GM12891 (cell line): ENCODE measurements around the gene VPS51.

Experiments
- DNase-seq: peaks from one replicate; pipeline ENCODE4 v3.0.0; 2011; ENCODE audit warnings: low spot score; ENCODE audit not compliant: insufficient read length
- FAIRE-seq: peaks from 2 replicates; lab custom pipeline; 2011; peaks lifted over from hg19 to GRCh38; lab: Jason Lieb, UNC
- PAX5 ChIP-seq: IDR thresholded peaks from 2 replicates; pipeline ENCODE4 v1.6.1; 2011; ENCODE audit warnings: low read length, moderate library complexity, mild to moderate bottlenecking; ENCODE audit not compliant: insufficient read depth, severe bottlenecking
- POLR2A ChIP-seq: IDR thresholded peaks from 2 replicates; pipeline ENCODE4 v1.6.1; 2011; ENCODE audit warnings: low read depth, low read length, control low read depth
- POLR2AphosphoS5 ChIP-seq: IDR thresholded peaks from 2 replicates; pipeline ENCODE4 v1.6.1; 2011; ENCODE audit warnings: low read depth, low read length, control low read depth
- POU2F2 ChIP-seq: IDR thresholded peaks from 2 replicates; pipeline ENCODE4 v1.6.1; 2011; ENCODE audit warnings: low read depth, mild to moderate bottlenecking, control low read depth, low read length, moderate library complexity
- SPI1 ChIP-seq: IDR thresholded peaks from 2 replicates; pipeline ENCODE4 v1.6.1; 2011; ENCODE audit warnings: low read depth, low read length, control low read depth
- TAF1 ChIP-seq: IDR thresholded peaks from 2 replicates; pipeline ENCODE4 v1.6.1; 2011; ENCODE audit warnings: low read depth, low read length, control low read depth

VPS51 gene

GRCh38 chr11:65132988-65133700, 37.1 kb downstream of the VPS51 start:
- no peak for DNase-seq
- FAIRE-seq = peak; percentile 87
- TF ChIP-seq TAF1 (no peak), PAX5 (no peak), POU2F2 (0 out of 2 replicates have a peak, but pooled peaks have one; percentile 27), POLR2AphosphoS5 (0 out of 2 replicates have a peak, but pooled peaks have one; percentile 15), POLR2A (peak; percentile 38; the same call in 1 of the 2 replicates), SPI1 (peak; percentile 60)

- DNase-seq = no peak
- FAIRE-seq = no peak
- TF ChIP-seq PAX5 (no peak), POLR2AphosphoS5 (no peak), POU2F2 (no peak), TAF1 (no peak), POLR2A (no peak), SPI1 (no peak)
Observed at GRCh38 chr11:65133724-65134123, 37.7 kb downstream of the VPS51 start.

DNA sequence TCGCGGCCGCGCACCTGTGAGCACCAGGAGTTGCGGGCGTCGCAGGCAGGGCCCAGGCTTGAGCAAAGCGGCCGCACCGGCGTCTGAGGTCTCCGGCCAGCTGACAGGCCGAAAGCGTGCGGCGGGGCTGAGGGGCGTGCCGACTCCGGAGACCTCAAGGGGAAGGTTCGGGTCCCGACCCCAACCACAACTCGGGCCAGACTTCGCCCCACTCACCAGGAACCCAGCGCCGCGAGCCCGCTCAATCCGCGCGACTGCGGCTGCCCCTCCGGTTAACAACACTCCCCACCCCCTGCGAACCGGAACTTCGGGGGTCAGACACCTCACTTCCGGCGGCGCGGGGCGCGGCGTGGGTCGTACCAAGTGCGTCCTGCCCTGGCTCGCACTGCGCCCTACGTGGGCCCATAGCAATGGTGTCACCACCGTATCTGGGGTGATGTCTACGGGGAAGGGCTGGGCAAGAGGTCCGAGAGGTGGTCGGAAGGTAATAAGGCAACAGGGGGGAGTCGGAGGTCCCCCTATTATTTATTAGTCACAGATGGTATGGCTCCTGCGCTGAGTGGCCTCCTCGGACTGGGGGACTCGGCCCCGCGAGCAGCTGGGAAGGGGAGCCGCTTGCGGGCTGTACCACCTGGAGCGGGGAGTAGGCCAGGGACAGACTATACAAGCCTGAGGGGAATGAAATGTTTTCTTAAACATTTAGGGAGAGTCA, 38.4 kb downstream of the VPS51 start, which contains the start of gene SYVN1:
SYVN1 (minus strand) TSS at position 280 of the 712 bp plus-strand sequence. CDS start 918 bp downstream, outside the sequence.
- TF ChIP-seq POLR2A = peak; percentile 89
- TF ChIP-seq POU2F2 = peak; percentile 52; the same call in 1 of the 2 replicates
- peak; percentile 89 for TF ChIP-seq POLR2AphosphoS5
- no peak; the same call in 1 of the 2 replicates for TF ChIP-seq TAF1
- TF ChIP-seq SPI1 = no peak
- TF ChIP-seq PAX5 = no peak
- peak; percentile 99 for FAIRE-seq
- peak; percentile 91 for DNase-seq

GRCh38 chr11:65134952-65135632, 39.1 kb downstream of the VPS51 start:
- no peak for FAIRE-seq
- DNase-seq = peak; percentile 82
- no peak for TF ChIP-seq PAX5
- 0 out of 2 replicates have a peak, but pooled peaks have one; percentile 1 for TF ChIP-seq SPI1
- peak; percentile 63 for TF ChIP-seq POLR2AphosphoS5
- 0 out of 2 replicates have a peak, but pooled peaks have one; percentile 16 for TF ChIP-seq POU2F2
- 0 out of 2 replicates have a peak, but pooled peaks have one; percentile 23 for TF ChIP-seq TAF1
- peak; percentile 58; the same call in 1 of the 2 replicates for TF ChIP-seq POLR2A

- FAIRE-seq (peak; percentile 20), DNase-seq (no peak)
- TF ChIP-seq PAX5 (no peak), SPI1 (no peak), POU2F2 (no peak), POLR2A (no peak), POLR2AphosphoS5 (no peak), TAF1 (no peak)
Observed at GRCh38 chr11:65135633-65136145, 39.7 kb downstream of the VPS51 start.

- FAIRE-seq = no peak
- TF ChIP-seq PAX5 (no peak), POLR2A (no peak)
- no peak for DNase-seq
Observed at GRCh38 chr11:65136515-65137096, 40.6 kb downstream of the VPS51 start.

- peak; percentile 83 for FAIRE-seq
- TF ChIP-seq SPI1 (no peak), POLR2AphosphoS5 (no peak), POU2F2 (no peak), TAF1 (no peak), POLR2A (no peak), PAX5 (no peak)
- no peak for DNase-seq
Observed at GRCh38 chr11:65141896-65142494, 46.0 kb downstream of the VPS51 start.
